ENCODE results near the gene TNC. TPM values are rescaled to one million over a fixed set of nuclear protein-coding genes. Genes with fewer than 3 reads are reported as not detected.

TNC gene
- total RNA-seq, 2 donors from 2014 or later: 67.5 to 172 TPM

GRCh38 chr9:115073456-115073855 lies 44.5 kb downstream of the TNC start:
- DNase-seq: no peak
- 95 to 100% methylated on average over 4 to 6 of the region's 6 CpGs for WGBS, 2 experiments (ENCODE audit: insufficient coverage in 1 of 2, insufficient read length in 1 of 2)
- Histone ChIP-seq H3K27me3 (ENCODE audit: control insufficient read depth, insufficient read depth, low read length, poor library complexity, severe bottlenecking) (no peaks in the 10 kb centered on the region), H3K27ac (ENCODE audit: low read depth, low read length) (no peak overlapping the region), H3K4me3 (ENCODE audit: low read length) (no peak overlapping the region), H3K36me3 (ENCODE audit: control insufficient read depth, insufficient read depth, low read length) (peaks cover 72% of the 10 kb centered on the region), H3K9me3 (ENCODE audit: control insufficient read depth, low read length) (no peaks in the 10 kb centered on the region), H3K9ac (ENCODE audit: extremely low read depth, low read length, poor library complexity, severe bottlenecking) (no peak overlapping the region), H3K4me1 (ENCODE audit: control insufficient read depth, insufficient read depth, low read length) (no peaks in the 10 kb centered on the region)
- no peaks in the 10 kb centered on the region for H3K4me1 Mint-ChIP-seq
- H3K27ac Mint-ChIP-seq: no peak overlapping the region
- H3K36me3 Mint-ChIP-seq (ENCODE audit: low read depth): peaks cover 85% of the 10 kb centered on the region
- H3K27me3 Mint-ChIP-seq (ENCODE audit: insufficient read depth): no peaks in the 10 kb centered on the region
- H3K4me3 Mint-ChIP-seq: no peak overlapping the region
- no peak for TF ChIP-seq CTCF (conservative IDR thresholded peaks at IDR 0.05)
- no peaks in the 10 kb centered on the region for H3K9me3 Mint-ChIP-seq

GRCh38 chr9:115071176-115071575 lies 46.8 kb downstream of the TNC start:
- Histone ChIP-seq H3K27me3 (ENCODE audit: control insufficient read depth, insufficient read depth, low read length, poor library complexity, severe bottlenecking) (no peaks in the 10 kb centered on the region), H3K9ac (ENCODE audit: extremely low read depth, low read length, poor library complexity, severe bottlenecking) (no peak overlapping the region), H3K4me3 (ENCODE audit: low read length) (no peak overlapping the region), H3K9me3 (ENCODE audit: control insufficient read depth, low read length) (no peaks in the 10 kb centered on the region), H3K36me3 (ENCODE audit: control insufficient read depth, insufficient read depth, low read length) (peaks cover 69% of the 10 kb centered on the region), H3K27ac (ENCODE audit: low read depth, low read length) (no peak overlapping the region), H3K4me1 (ENCODE audit: control insufficient read depth, insufficient read depth, low read length) (no peaks in the 10 kb centered on the region)
- Mint-ChIP-seq H3K27ac (no peak overlapping the region), H3K36me3 (ENCODE audit: low read depth) (peaks cover 83% of the 10 kb centered on the region), H3K27me3 (ENCODE audit: insufficient read depth) (no peaks in the 10 kb centered on the region), H3K9me3 (no peaks in the 10 kb centered on the region), H3K4me1 (no peaks in the 10 kb centered on the region), H3K4me3 (no peak overlapping the region)
- 90 to 100% methylated on average over 1 to 4 of the region's 4 CpGs for WGBS, 2 experiments (ENCODE audit: insufficient coverage in 1 of 2, insufficient read length in 1 of 2)
- no peak for TF ChIP-seq CTCF (conservative IDR thresholded peaks at IDR 0.05)
- no peak for DNase-seq

GRCh38 chr9:115069771-115070170 lies 48.2 kb downstream of the TNC start:
- H3K9me3 ChIP-seq (ENCODE audit: control insufficient read depth, low read length): no peaks in the 10 kb centered on the region
- no peak overlapping the region for H3K27ac ChIP-seq (ENCODE audit: low read depth, low read length)
- no peak overlapping the region for H3K4me3 Mint-ChIP-seq
- WGBS, 2 experiments (ENCODE audit: insufficient coverage in 1 of 2, insufficient read length in 1 of 2): 92% methylated on average over 1 of the region's 1 CpG; no CpG with 5 or more reads in 1 of the 2 experiments
- H3K36me3 Mint-ChIP-seq (ENCODE audit: low read depth): peaks cover 82% of the 10 kb centered on the region
- H3K4me3 ChIP-seq (ENCODE audit: low read length): no peak overlapping the region
- H3K27me3 ChIP-seq (ENCODE audit: control insufficient read depth, insufficient read depth, low read length, poor library complexity, severe bottlenecking): no peaks in the 10 kb centered on the region
- no peak overlapping the region for H3K27ac Mint-ChIP-seq
- H3K4me1 ChIP-seq (ENCODE audit: control insufficient read depth, insufficient read depth, low read length): no peaks in the 10 kb centered on the region
- H3K36me3 ChIP-seq (ENCODE audit: control insufficient read depth, insufficient read depth, low read length): peaks cover 60% of the 10 kb centered on the region
- no peaks in the 10 kb centered on the region for H3K27me3 Mint-ChIP-seq (ENCODE audit: insufficient read depth)
- H3K9ac ChIP-seq (ENCODE audit: extremely low read depth, low read length, poor library complexity, severe bottlenecking): no peak overlapping the region
- no peaks in the 10 kb centered on the region for H3K4me1 Mint-ChIP-seq
- H3K9me3 Mint-ChIP-seq: no peaks in the 10 kb centered on the region
- TF ChIP-seq CTCF (conservative IDR thresholded peaks at IDR 0.05): no peak
- no peak for DNase-seq
